Neural crest cell (in vitro differentiated cells): ENCODE data around the gene LRRC49. TPM values are rescaled to one million over a fixed set of nuclear protein-coding genes. Genes with fewer than 3 reads are reported as not detected.

Experiments used
- DNase-seq: peaks from one replicate; pipeline ENCODE4 v3.0.0; 2021; ENCODE audit warnings: low read depth, mixed read lengths, low spot score
- H3K27ac Mint-ChIP-seq: one replicate; pipeline ENCODE4 v1.8.0; 2021; ENCODE audit warnings: mild to moderate bottlenecking, mixed read lengths; ENCODE audit not compliant: unreplicated experiment
- H3K27me3 Mint-ChIP-seq: 2 replicates; pipeline ENCODE4 v1.8.0; 2021; ENCODE audit warnings: low read depth, mild to moderate bottlenecking, mixed read lengths
- H3K36me3 Mint-ChIP-seq: 2 replicates; pipeline ENCODE4 v1.8.0; 2021; ENCODE audit warnings: low read depth, mild to moderate bottlenecking, mixed read lengths
- H3K4me1 Mint-ChIP-seq: 2 replicates; pipeline ENCODE4 v1.8.0; 2021; ENCODE audit warnings: mixed read lengths
- H3K4me3 Mint-ChIP-seq: one replicate; pipeline ENCODE4 v1.8.0; 2021; ENCODE audit warnings: mild to moderate bottlenecking, mixed read lengths
- H3K9me3 Mint-ChIP-seq: 2 replicates; pipeline ENCODE4 v1.8.0; 2021; ENCODE audit warnings: mixed read lengths
- CTCF ChIP-seq: fragments of 200-600 bp; sonication (generic); conservative IDR thresholded peaks from 2 replicates; pipeline ENCODE4 v1.5.0; 2021; ENCODE audit warnings: antibody characterized with exemption, mild to moderate bottlenecking
- total RNA-seq: library from RNA; stranded (reverse); gene quantifications from 2 replicates; pipeline ENCODE4 v1.2.1, GENCODE V29; 2021

Gene LRRC49
- total RNA-seq, 1 donor from 2014 or later = 20.9 TPM

GRCh38 chr15:70974004-70974832, 81.6 kb downstream of the LRRC49 start:
- Mint-ChIP-seq H3K27me3 (no peaks in the 10 kb centered on the region), H3K4me3 (no peak overlapping the region), H3K9me3 (peaks cover 9% of the 10 kb centered on the region), H3K36me3 (peaks cover 15% of the 10 kb centered on the region), H3K27ac (no peak overlapping the region), H3K4me1 (no peaks in the 10 kb centered on the region)
- peak; percentile 59 for TF ChIP-seq CTCF
- no peak for DNase-seq

DNA sequence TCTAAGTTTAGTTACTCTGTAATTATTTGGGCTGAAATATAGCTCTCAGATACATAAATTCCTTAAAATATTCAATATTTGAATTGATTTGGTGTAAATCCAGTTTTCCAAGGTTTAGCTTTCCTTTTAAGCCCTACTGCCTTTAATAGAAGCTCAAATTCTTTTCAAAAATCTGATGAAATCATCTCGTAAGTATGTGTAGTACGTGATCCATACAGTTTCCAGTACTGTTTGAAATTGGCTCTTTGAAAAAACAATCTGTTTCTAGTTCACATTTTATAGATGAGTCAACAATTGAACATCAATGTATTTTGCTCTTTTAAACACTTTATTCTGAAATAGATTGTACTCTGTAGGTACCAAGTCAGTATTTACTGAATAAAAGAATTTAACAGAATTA, 84.2 kb downstream of the LRRC49 start:
- peaks cover 2% of the 10 kb centered on the region for H3K9me3 Mint-ChIP-seq
- peaks cover 5% of the 10 kb centered on the region for H3K36me3 Mint-ChIP-seq
- no peak overlapping the region for H3K4me3 Mint-ChIP-seq
- DNase-seq = no peak
- H3K4me1 Mint-ChIP-seq = no peaks in the 10 kb centered on the region
- TF ChIP-seq CTCF = no peak
- no peak overlapping the region for H3K27ac Mint-ChIP-seq
- no peaks in the 10 kb centered on the region for H3K27me3 Mint-ChIP-seq

- H3K36me3 Mint-ChIP-seq = peaks cover 40% of the 10 kb centered on the region
- no peaks in the 10 kb centered on the region for H3K27me3 Mint-ChIP-seq
- H3K9me3 Mint-ChIP-seq = peaks cover 18% of the 10 kb centered on the region
- TF ChIP-seq CTCF = no peak
- H3K27ac Mint-ChIP-seq = no peak overlapping the region
- no peaks in the 10 kb centered on the region for H3K4me1 Mint-ChIP-seq
- H3K4me3 Mint-ChIP-seq = no peak overlapping the region
- DNase-seq = no peak
Observed at GRCh38 chr15:70995383-70995970, 102.9 kb downstream of the LRRC49 start.

DNA sequence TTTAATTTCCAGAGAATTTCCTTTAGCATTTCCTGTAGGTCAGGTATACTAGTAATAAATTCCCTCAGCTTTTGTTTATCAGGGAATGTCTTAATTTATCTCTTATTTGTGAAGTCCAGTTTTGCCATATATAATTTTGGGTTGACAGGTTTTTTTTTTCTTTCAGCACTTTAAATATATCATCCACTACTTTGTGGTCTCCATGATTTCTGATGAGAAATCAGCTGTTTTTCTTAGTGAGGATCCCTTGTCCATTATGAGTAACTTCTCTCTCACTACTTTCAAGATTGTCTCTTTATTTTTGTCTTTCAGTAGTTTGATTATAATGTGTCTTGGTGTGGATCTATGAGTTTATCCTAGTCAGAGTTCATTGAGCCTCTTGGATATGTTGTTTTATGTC, 105.7 kb downstream of the LRRC49 start:
- Mint-ChIP-seq H3K9me3 (peaks cover 12% of the 10 kb centered on the region), H3K27ac (no peak overlapping the region), H3K4me3 (no peak overlapping the region), H3K36me3 (peaks cover 29% of the 10 kb centered on the region), H3K27me3 (no peaks in the 10 kb centered on the region), H3K4me1 (no peaks in the 10 kb centered on the region)
- DNase-seq = no peak
- no peak for TF ChIP-seq CTCF

GRCh38 chr15:71002316-71002715, 109.7 kb downstream of the LRRC49 start:
- H3K27ac Mint-ChIP-seq = no peak overlapping the region
- no peak for TF ChIP-seq CTCF
- peaks cover 21% of the 10 kb centered on the region for H3K36me3 Mint-ChIP-seq

More at GRCh38 chr15:71002316-71002715, 109.7 kb downstream of the LRRC49 start:
- H3K27me3 Mint-ChIP-seq = no peaks in the 10 kb centered on the region
- no peak for DNase-seq
- H3K4me3 Mint-ChIP-seq = no peak overlapping the region
- peaks cover 9% of the 10 kb centered on the region for H3K9me3 Mint-ChIP-seq
- H3K4me1 Mint-ChIP-seq = no peaks in the 10 kb centered on the region
